Thyroid gland (tissue), 4 donors: ENCODE results near the gene VPS72.

Experiments
- CTCF ChIP-seq, 6 experiments: fragments of 200-600 bp in 3 of 6; fragments of 450-650 bp in 3 of 6; sonication (generic) in 3 of 6; IDR thresholded peaks; one replicate each; pipeline ENCODE4 v1.5.1; 2016 to 2019; ENCODE audit warnings: antibody characterized with exemption in 6 of 6, mild to moderate bottlenecking in 2 of 6, inconsistent platforms in 1 of 6, moderate library complexity in 1 of 6
- POLR2A ChIP-seq, 2 donors: fragments of 450-650 bp; IDR thresholded peaks; one replicate each; pipeline ENCODE4 v1.6.1; 2017; ENCODE audit warnings: antibody characterized with exemption in 2 of 2, mild to moderate bottlenecking in 2 of 2, moderate library complexity in 1 of 2

- TF ChIP-seq CTCF (IDR thresholded peaks at IDR 0.05) (no peak), POLR2A (IDR thresholded peaks at IDR 0.05) (no peak)
Measured at GRCh38 chr1:151213560-151213959, 23.6 kb upstream of the VPS72 start.
